Endothelial cell of umbilical vein (primary cell): Measurements from ENCODE around the gene POLR2L. TPM values are rescaled to one million over a fixed set of nuclear protein-coding genes. Genes with fewer than 3 reads are reported as not detected.

ENCODE experiments used
- BruUV-seq: library from RNA; stranded (reverse); fragments of 400-500 nt; replicated peaks from 2 replicates; lab custom pipeline; 2021; lab: Mats Ljungman, UMichigan
- CTCF ChIA-PET: fragments of 300-600, 350-600 bp; sonication (Branson Sonifier 250); formaldehyde crosslinking; loops from one replicate; lab custom pipeline; 2021; ENCODE audit warnings: antibody characterized with exemption, inconsistent platforms; lab: Charles Lee
- POLR2A ChIA-PET: fragments of 300-600, 350-600 bp; sonication (Branson Sonifier 250); formaldehyde crosslinking; loops from one replicate; lab custom pipeline; 2021; ENCODE audit warnings: antibody characterized with exemption, inconsistent platforms; lab: Charles Lee
- DNase-seq: peaks from one replicate; pipeline ENCODE4 v3.0.0-alpha.2; 2011; ENCODE audit warnings: low read depth, low spot score
- FAIRE-seq: peaks from 2 replicates; lab custom pipeline; 2011; peaks lifted over from hg19 to GRCh38; lab: Jason Lieb, UNC
- H2AFZ ChIP-seq: 2 replicates; pipeline ENCODE4 v1.6.0; 2012; ENCODE audit warnings: low read depth, low read length, control low read depth, inconsistent platforms
- H3K27ac ChIP-seq: 2 replicates; pipeline ENCODE4 v1.5.1; 2011; ENCODE audit warnings: low read depth, mild to moderate bottlenecking, control low read depth, low read length, moderate library complexity; ENCODE audit not compliant: insufficient read depth
- H3K27me3 ChIP-seq, 2 experiments: 2 replicates each; pipeline versions ENCODE4 v1.6.0 to v1.6.1; 2011; ENCODE audit warnings: low read length in 2 of 2, mixed read lengths in 1 of 2; ENCODE audit not compliant: control insufficient read depth in 2 of 2, insufficient read depth in 2 of 2
- H3K36me3 ChIP-seq, 2 experiments: 2 replicates in 1 of 2; 3 replicates in 1 of 2; pipeline ENCODE4 v1.5.1; 2011; ENCODE audit warnings: low read length in 2 of 2, mild to moderate bottlenecking in 1 of 2, moderate library complexity in 1 of 2; ENCODE audit not compliant: control insufficient read depth in 2 of 2, insufficient read depth in 2 of 2; ENCODE audit errors: extremely low read depth in 1 of 2
- H3K4me1 ChIP-seq: 3 replicates; pipeline ENCODE4 v1.5.1; 2011; ENCODE audit warnings: mild to moderate bottlenecking, low read length; ENCODE audit not compliant: control insufficient read depth, insufficient read depth; ENCODE audit errors: extremely low read depth
- H3K4me2 ChIP-seq: 2 replicates; pipeline ENCODE4 v1.6.1; 2011; ENCODE audit warnings: low read length, control low read depth, mixed read lengths; ENCODE audit not compliant: insufficient read depth
- H3K4me3 ChIP-seq, 3 experiments: fragments of 200-600 bp in 1 of 3; sonication (generic), shearing (Covaris generic) in 1 of 3; replicated peaks in 1 of 3; 2 replicates each; pipeline ENCODE4 v1.5.1; 2011 to 2016; ENCODE audit warnings: control low read depth in 3 of 3, low read length in 3 of 3, mild to moderate bottlenecking in 2 of 3, inconsistent platforms in 1 of 3, low read depth in 1 of 3, moderate library complexity in 1 of 3; ENCODE audit not compliant: insufficient read depth in 1 of 3
- H3K79me2 ChIP-seq: 2 replicates; pipeline ENCODE4 v1.6.0; 2012; ENCODE audit warnings: low read length, inconsistent platforms; ENCODE audit not compliant: control insufficient read depth, insufficient read depth
- H3K9ac ChIP-seq: replicated peaks from 2 replicates; pipeline ENCODE3; 2011; ENCODE audit warnings: low read length, control low read depth; ENCODE audit not compliant: insufficient read depth; ENCODE audit errors: extremely low read depth
- H3K9me1 ChIP-seq: replicated peaks from 3 replicates; pipeline ENCODE4 v1.6.0; 2011; ENCODE audit warnings: mild to moderate bottlenecking, low read length; ENCODE audit not compliant: control insufficient read depth, insufficient read depth; ENCODE audit errors: extremely low read depth
- H3K9me3 ChIP-seq: replicated peaks from 2 replicates; pipeline ENCODE4 v1.5.1; 2012; ENCODE audit warnings: low read length, inconsistent platforms; ENCODE audit not compliant: control insufficient read depth, insufficient read depth
- H4K20me1 ChIP-seq: replicated peaks from 2 replicates; pipeline ENCODE3; 2011; ENCODE audit warnings: mild to moderate bottlenecking, low read length; ENCODE audit not compliant: control insufficient read depth, insufficient read depth; ENCODE audit errors: extremely low read depth
- CTCF ChIP-seq, 2 donors: IDR thresholded peaks; 1 replicate in 1 of 2; 2 replicates in 1 of 2; pipeline ENCODE4 v1.5.1; 2011; ENCODE audit warnings: low read length in 2 of 2, mild to moderate bottlenecking in 2 of 2, moderate library complexity in 2 of 2, control low read depth in 1 of 2, inconsistent platforms in 1 of 2, low read depth in 1 of 2; ENCODE audit not compliant: insufficient read depth in 1 of 2; ENCODE audit errors: extremely low read depth in 1 of 2
- EZH2 ChIP-seq: IDR thresholded peaks from 2 replicates; pipeline ENCODE4 v1.6.1; 2012; ENCODE audit warnings: borderline replicate concordance, low read depth, mild to moderate bottlenecking, moderate library complexity, low read length, inconsistent platforms; ENCODE audit not compliant: severe bottlenecking
- FOS ChIP-seq: IDR thresholded peaks from 2 replicates; pipeline ENCODE4 v1.6.1; 2011; ENCODE audit warnings: mild to moderate bottlenecking, low read length, moderate library complexity, borderline replicate concordance; ENCODE audit not compliant: insufficient read depth
- GATA2 ChIP-seq: IDR thresholded peaks from 2 replicates; pipeline ENCODE4 v1.7.0; 2011; ENCODE audit warnings: low read depth, mild to moderate bottlenecking, moderate library complexity, mixed read lengths, low read length; ENCODE audit not compliant: insufficient read length, insufficient read depth
- JUN ChIP-seq: IDR thresholded peaks from 2 replicates; pipeline ENCODE4 v1.6.1; 2011; ENCODE audit warnings: borderline replicate concordance, low read depth; ENCODE audit not compliant: insufficient read length, insufficient read depth
- MAX ChIP-seq: IDR thresholded peaks from 2 replicates; pipeline ENCODE4 v1.6.1; 2011; ENCODE audit not compliant: insufficient read depth, insufficient read length
- MYC ChIP-seq: IDR thresholded peaks from one replicate; pipeline ENCODE4 v1.6.1; 2011; ENCODE audit warnings: mild to moderate bottlenecking, low read depth, low read length
- POLR2A ChIP-seq: IDR thresholded peaks from 2 replicates; pipeline ENCODE4 v1.6.1; 2012; ENCODE audit warnings: low read depth, mild to moderate bottlenecking, control low read depth, low read length
- POLR2AphosphoS5 ChIP-seq: IDR thresholded peaks from 2 replicates; pipeline ENCODE4 v1.6.1; 2012; ENCODE audit warnings: low read depth, mild to moderate bottlenecking, control low read depth, low read length, moderate library complexity; ENCODE audit not compliant: insufficient read depth
- dilution Hi-C: fragments of 300-500 bp; cut with MboI; formaldehyde crosslinking; loops from one replicate; pipeline ENCODE4 v1.15.0; 2019; ENCODE audit warnings: low sequenced_read_pairs; ENCODE audit not compliant: extremely low pct_ligation_motif_present
- intact Hi-C: fragments of 100-400 bp; cut with micrococcal nuclease; formaldehyde crosslinking; loops from one replicate; pipeline ENCODE4 v1.10.0; 2022
- polyA plus RNA-seq, 4 experiments: library from polyadenylated mRNA; depleted of rRNA in 3 of 4; stranded (reverse) in 3 of 4; unstranded in 1 of 4; fragments of >200 nt; gene quantifications; 2 replicates each; pipeline versions ENCODE4 v1.2.1 to v1.2.3, GENCODE V29; 2011 to 2012; ENCODE audit warnings: missing spikeins in 1 of 4
- total RNA-seq: library from RNA; stranded (reverse); gene quantifications from 2 replicates; pipeline ENCODE4 v1.2.3, GENCODE V29; 2021

Gene POLR2L
- total and polyA plus RNA-seq, 2 donors (not counting 3 experiments of a cell fraction or from before 2014, with no cell fraction given), result 146 to 259 TPM

- Histone ChIP-seq H2AFZ (no peak overlapping the region), H3K9me1 (no peaks in the 10 kb centered on the region), H3K79me2 (peaks cover 41% of the 10 kb centered on the region), H3K4me3 (peak overlapping the region; percentile 77 to 90 (median 80)), H3K4me1 (peaks cover 22% of the 10 kb centered on the region), H3K27me3 (no peaks in the 10 kb centered on the region), H3K9me3 (no peaks in the 10 kb centered on the region), H3K4me2 (peak overlapping the region; percentile 57), H4K20me1 (no peaks in the 10 kb centered on the region), H3K36me3 (peaks cover 5 to 25% of the 10 kb centered on the region in 2 experiments), H3K27ac (peak overlapping the region; percentile 97), H3K9ac (peak overlapping the region; percentile 97)
- TF ChIP-seq FOS (no peak), POLR2AphosphoS5 (no peak), GATA2 (no peak), MYC (no peak), POLR2A (no peak), EZH2 (no peak), CTCF (IDR thresholded peaks at IDR 0.05; ENCODE audit: extremely low read depth in 1 of 2, insufficient read depth in 1 of 2, low read depth in 1 of 2, low read length in 2 of 2) (no peak), MAX (no peak), JUN (no peak)
- no peak for FAIRE-seq
- TSS peak; percentile 69 for BruUV-seq
- ChIA-PET POLR2A (interaction anchor here (0.9 to 1.8 kb wide), 4 partner anchors 9 to 33 kb away, joined by 3 to 23 read pairs (median 6); partner anchors contain the start of genes PNPLA2 and TSPAN4), CTCF (interaction anchor here (1.0 to 1.2 kb wide), 4 partner anchors 9 to 26 kb away, joined by 3 to 7 read pairs (median 5); partner anchors contain the start of genes PNPLA2 and SLC25A22)
- no peak for DNase-seq
- dilution Hi-C loops (no loop called here), intact Hi-C loops (no loop called here)
Measured at GRCh38 chr11:810040-810567, 32.2 kb downstream of the POLR2L start.
